CD8-positive, alpha-beta memory T cell (primary cell): ENCODE data around the gene CNFN. TPM values are rescaled to one million over a fixed set of nuclear protein-coding genes. Genes with fewer than 3 reads are reported as not detected.

Experiments used
- CTCF ChIA-PET: fragments of 350-600 bp; sonication (Branson Sonifier 250); formaldehyde crosslinking; loops from one replicate; lab custom pipeline; 2021; ENCODE audit warnings: antibody characterized with exemption; lab: Charles Lee
- POLR2A ChIA-PET: fragments of 350-600 bp; sonication (Branson Sonifier 250); formaldehyde crosslinking; loops from one replicate; lab custom pipeline; 2021; ENCODE audit warnings: antibody characterized with exemption; lab: Charles Lee
- DNase-seq, 5 donors: peaks; one replicate each; pipeline versions ENCODE4 v3.0.0 to v3.0.0-alpha.2; 2020 to 2022; ENCODE audit warnings: mixed read lengths in 1 of 5
- H3K27ac ChIP-seq: one replicate; pipeline ENCODE4 v1.7.0; 2013; ENCODE audit warnings: low read depth, mild to moderate bottlenecking, low read length, moderate library complexity
- H3K27me3 ChIP-seq: 2 replicates; pipeline ENCODE4 v1.7.0; 2013; ENCODE audit warnings: low read length, mild to moderate bottlenecking; ENCODE audit not compliant: insufficient read depth, poor library complexity, severe bottlenecking
- H3K36me3 ChIP-seq: 2 replicates; pipeline ENCODE4 v1.7.0; 2013; ENCODE audit warnings: mild to moderate bottlenecking, low read length, moderate library complexity; ENCODE audit not compliant: insufficient read depth
- H3K4me1 ChIP-seq: 2 replicates; pipeline ENCODE4 v1.7.0; 2013; ENCODE audit warnings: mild to moderate bottlenecking, low read length, moderate library complexity; ENCODE audit not compliant: insufficient read depth
- H3K4me3 ChIP-seq: 2 replicates; pipeline ENCODE4 v1.7.0; 2013; ENCODE audit warnings: mild to moderate bottlenecking, low read length
- H3K9me3 ChIP-seq: 2 replicates; pipeline ENCODE4 v1.7.0; 2013; ENCODE audit warnings: mild to moderate bottlenecking, low read length
- H3K27ac Mint-ChIP-seq, 8 donors: one replicate each; pipeline ENCODE4 v1.8.0; 2020 to 2021; ENCODE audit warnings: mixed read lengths in 8 of 8, mild to moderate bottlenecking in 6 of 8, inconsistent platforms in 3 of 8, moderate library complexity in 3 of 8
- H3K27me3 Mint-ChIP-seq, 2 donors: one replicate each; pipeline ENCODE4 v1.8.0; 2020 to 2021; ENCODE audit warnings: mixed read lengths in 2 of 2, mild to moderate bottlenecking in 1 of 2, moderate library complexity in 1 of 2
- H3K36me3 Mint-ChIP-seq, 3 donors: one replicate each; pipeline ENCODE4 v1.8.0; 2020 to 2021; ENCODE audit warnings: mixed read lengths in 3 of 3, inconsistent platforms in 1 of 3, mild to moderate bottlenecking in 1 of 3
- H3K4me1 Mint-ChIP-seq, 3 donors: one replicate each; pipeline ENCODE4 v1.8.0; 2020 to 2021; ENCODE audit warnings: mixed read lengths in 3 of 3, inconsistent platforms in 1 of 3, mild to moderate bottlenecking in 1 of 3
- H3K4me3 Mint-ChIP-seq, 7 donors: one replicate each; pipeline ENCODE4 v1.8.0; 2020 to 2021; ENCODE audit warnings: mixed read lengths in 7 of 7, mild to moderate bottlenecking in 6 of 7, moderate library complexity in 4 of 7, inconsistent platforms in 2 of 7
- H3K9me3 Mint-ChIP-seq, 5 donors: one replicate each; pipeline ENCODE4 v1.8.0; 2020 to 2022; ENCODE audit warnings: mixed read lengths in 5 of 5, mild to moderate bottlenecking in 3 of 5, moderate library complexity in 2 of 5, inconsistent platforms in 1 of 5
- polyA plus RNA-seq: library from polyadenylated mRNA; unstranded; fragments of 300-500 nt; fragmentation: Illumina TruSeq; gene quantifications from one replicate; pipeline ENCODE4 v1.2.3, GENCODE V29; 2021
- total RNA-seq, 2 experiments: library from RNA; stranded (reverse); gene quantifications; one replicate each; pipeline ENCODE4 v1.2.3, GENCODE V29; 2021

The CNFN gene
- total and polyA plus RNA-seq, 3 experiments from 2014 or later, result not detected

- H3K27me3 Mint-ChIP-seq, result peaks cover 0 to 1% of the 10 kb centered on the region in 2 donors
- Histone ChIP-seq H3K9me3 (no peaks in the 10 kb centered on the region), H3K27me3 (no peaks in the 10 kb centered on the region), H3K36me3 (no peaks in the 10 kb centered on the region), H3K4me3 (no peak overlapping the region), H3K4me1 (peaks cover 17% of the 10 kb centered on the region), H3K27ac (no peak overlapping the region)
- H3K9me3 Mint-ChIP-seq, result no peaks in the 10 kb centered on the region
- POLR2A ChIA-PET, result no interaction called here
- peaks cover 14 to 28% (median 15%) of the 10 kb centered on the region in 3 donors for H3K4me1 Mint-ChIP-seq
- H3K36me3 Mint-ChIP-seq, result peaks cover 0 to 8% (median 0%) of the 10 kb centered on the region in 3 donors
- DNase-seq, result no peak
- H3K27ac Mint-ChIP-seq, result no peak overlapping the region
- H3K4me3 Mint-ChIP-seq, result peak overlapping the region in 1 of 7 donors; percentile 22
- CTCF ChIA-PET, result interaction anchor here (1.2 to 1.3 kb wide), 2 partner anchors 12 to 14 kb away, joined by 4 to 5 read pairs; no protein-coding TSS in a partner anchor
Measured at GRCh38 chr19:42426643-42427042, 36.5 kb upstream of the CNFN start.

GRCh38 chr19:42424712-42425131 is 34.6 kb upstream of the CNFN start:
- Histone ChIP-seq H3K9me3 (no peaks in the 10 kb centered on the region), H3K4me3 (no peak overlapping the region), H3K4me1 (peaks cover 33% of the 10 kb centered on the region), H3K27me3 (no peaks in the 10 kb centered on the region), H3K27ac (no peak overlapping the region), H3K36me3 (no peaks in the 10 kb centered on the region)
- H3K9me3 Mint-ChIP-seq, result no peaks in the 10 kb centered on the region
- ChIA-PET CTCF (interaction anchor here (0.7 to 2.3 kb wide), 4 partner anchors 8 to 16 kb away, joined by 3 to 13 read pairs (median 4); no protein-coding TSS in a partner anchor), POLR2A (no interaction called here)
- DNase-seq, result peak in 1 of 5 donors; percentile 34
- H3K4me1 Mint-ChIP-seq, result peaks cover 30 to 47% (median 33%) of the 10 kb centered on the region in 3 donors
- H3K36me3 Mint-ChIP-seq, result peaks cover 0 to 8% (median 2%) of the 10 kb centered on the region in 3 donors
- peak overlapping the region; percentile 60 to 99 (median 93) for H3K4me3 Mint-ChIP-seq
- no peak overlapping the region for H3K27ac Mint-ChIP-seq
- H3K27me3 Mint-ChIP-seq, result peaks cover 0 to 1% of the 10 kb centered on the region in 2 donors

DNA sequence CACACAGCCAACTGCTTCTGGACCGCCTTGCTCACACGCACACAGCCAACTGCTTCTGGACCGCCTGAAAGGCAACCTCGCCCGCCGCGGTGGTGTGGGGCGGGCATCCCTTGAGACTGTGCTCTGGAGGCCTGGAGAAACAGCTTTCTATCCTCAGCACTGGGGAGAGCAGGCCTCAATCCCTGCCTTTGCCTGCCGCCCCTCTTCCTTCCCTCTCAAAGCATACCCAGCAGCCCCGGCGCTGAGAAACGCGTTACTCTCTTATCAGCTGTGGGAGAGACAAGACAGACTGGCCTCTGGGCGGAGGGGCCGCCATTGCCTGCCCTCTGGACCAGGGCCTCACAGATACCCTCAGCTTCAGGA is 34.2 kb upstream of the CNFN start:
- H3K4me3 ChIP-seq, result peak overlapping the region; percentile 82
- Mint-ChIP-seq H3K4me1 (peaks cover 30 to 47% (median 33%) of the 10 kb centered on the region in 3 donors), H3K36me3 (peaks cover 0 to 8% (median 2%) of the 10 kb centered on the region in 3 donors), H3K4me3 (peak overlapping the region; percentile 88 to 99 (median 97)), H3K27me3 (peaks cover 0 to 1% of the 10 kb centered on the region in 2 donors), H3K9me3 (no peaks in the 10 kb centered on the region), H3K27ac (peak overlapping the region in 2 of 8 donors; percentile 17 to 95)
- peaks cover 33% of the 10 kb centered on the region for H3K4me1 ChIP-seq
- H3K9me3 ChIP-seq, result no peaks in the 10 kb centered on the region
- DNase-seq, result peak in 1 of 5 donors; percentile 46
- POLR2A ChIA-PET, result no interaction called here
- H3K36me3 ChIP-seq, result no peaks in the 10 kb centered on the region
- H3K27me3 ChIP-seq, result no peaks in the 10 kb centered on the region
- CTCF ChIA-PET, result interaction anchor here (0.7 to 2.3 kb wide), 5 partner anchors 9 to 17 kb away, joined by 3 to 13 read pairs (median 4); no protein-coding TSS in a partner anchor
- H3K27ac ChIP-seq, result no peak overlapping the region

DNA sequence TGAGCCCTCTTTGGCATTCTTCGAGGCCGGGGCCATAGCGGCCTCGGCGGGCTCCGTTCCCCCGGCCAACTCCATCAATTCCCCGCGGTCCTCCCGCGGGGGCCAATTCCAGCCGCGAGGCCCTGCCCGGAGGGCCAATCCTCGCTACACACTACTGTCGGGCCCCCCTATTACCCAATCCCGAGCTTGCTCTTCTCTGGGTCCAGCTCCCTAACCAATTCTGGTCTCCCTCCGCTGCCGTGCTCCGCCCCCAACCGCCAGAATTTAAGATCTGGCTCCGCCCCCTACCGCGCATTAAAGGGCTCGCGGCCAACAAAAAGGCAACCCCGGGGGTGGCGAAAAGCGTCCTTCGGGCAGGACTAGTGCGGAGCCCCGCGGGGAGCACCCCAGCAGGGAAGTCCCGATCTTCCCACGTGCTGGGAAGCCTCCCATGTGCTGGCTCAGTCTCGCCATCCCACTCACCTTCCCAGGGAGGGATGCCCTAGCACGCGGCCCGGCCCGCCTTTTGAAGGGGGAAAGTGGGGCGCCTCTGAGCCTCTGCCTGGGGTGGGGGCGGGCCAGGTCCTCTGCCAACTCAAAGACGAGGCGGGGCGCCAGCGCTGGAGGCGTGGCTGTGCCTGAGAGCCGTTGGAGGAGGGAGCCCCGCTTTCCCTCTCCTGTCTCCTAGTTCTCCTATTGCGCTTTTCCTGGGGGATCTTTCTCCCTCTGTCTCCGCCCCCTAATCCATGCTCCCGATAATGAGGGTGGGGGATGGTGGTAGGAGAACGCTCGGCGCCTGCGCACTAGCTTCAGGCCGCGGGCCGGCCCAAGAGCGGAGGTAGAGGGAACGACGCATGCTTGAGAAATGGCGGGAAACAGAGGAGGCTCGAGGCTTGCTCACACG is 33.6 kb upstream of the CNFN start:
- Mint-ChIP-seq H3K27ac (peak overlapping the region; percentile 55 to 96 (median 95)), H3K36me3 (peaks cover 0 to 8% (median 2%) of the 10 kb centered on the region in 3 donors), H3K27me3 (peaks cover 0 to 1% of the 10 kb centered on the region in 2 donors), H3K4me1 (peaks cover 30 to 47% (median 33%) of the 10 kb centered on the region in 3 donors), H3K4me3 (peak overlapping the region; percentile 88 to 99 (median 97)), H3K9me3 (no peaks in the 10 kb centered on the region)
- H3K4me1 ChIP-seq, result peaks cover 33% of the 10 kb centered on the region
- H3K36me3 ChIP-seq, result no peaks in the 10 kb centered on the region
- peak overlapping the region; percentile 82 for H3K4me3 ChIP-seq
- H3K27ac ChIP-seq, result peak overlapping the region; percentile 44
- DNase-seq, result peak; percentile 86 to 94 (median 89)
- no peaks in the 10 kb centered on the region for H3K9me3 ChIP-seq
- ChIA-PET CTCF (interaction anchor here (0.7 to 2.3 kb wide), 8 partner anchors 9 to 291 kb away, joined by 3 to 13 read pairs (median 4); no protein-coding TSS in a partner anchor), POLR2A (interaction anchor here (0.5 to 1.4 kb wide), 6 partner anchors 15 to 464 kb away, joined by 3 to 7 read pairs (median 3); partner anchors contain the start of gene RABAC1)
- H3K27me3 ChIP-seq, result no peaks in the 10 kb centered on the region

DNA sequence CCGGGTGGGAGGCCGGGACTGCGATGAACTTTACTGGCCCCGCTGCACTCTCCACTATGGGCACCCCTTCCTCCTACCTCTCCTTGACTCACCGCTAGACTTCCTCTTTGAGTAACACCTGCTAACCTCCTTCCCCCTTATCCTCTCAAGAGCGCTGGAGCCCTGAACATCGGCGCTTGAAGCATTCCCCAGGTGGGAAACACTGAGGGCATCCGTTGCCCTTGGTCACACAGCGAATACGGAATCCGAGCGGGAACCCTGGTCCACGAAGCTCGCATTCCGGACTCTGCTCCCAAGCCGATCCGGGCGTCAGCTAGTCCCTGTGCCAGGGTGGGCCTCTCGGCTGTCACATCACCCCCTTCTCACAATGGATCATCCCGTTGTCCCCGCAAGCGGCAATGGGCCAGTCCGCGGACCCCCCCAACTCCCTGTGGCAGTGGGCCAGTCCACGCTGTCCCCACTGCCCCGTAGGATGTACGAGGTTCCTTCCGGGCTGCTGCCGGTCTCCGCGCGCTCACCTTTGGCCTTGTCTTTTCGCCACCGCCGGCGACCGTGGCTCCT is 32.9 kb upstream of the CNFN start:
- DNase-seq, result peak; percentile 42 to 77 (median 59)
- peaks cover 0 to 11% (median 2%) of the 10 kb centered on the region in 3 donors for H3K36me3 Mint-ChIP-seq
- H3K9me3 Mint-ChIP-seq, result no peaks in the 10 kb centered on the region
- peak overlapping the region; percentile 44 for H3K27ac ChIP-seq
- ChIA-PET CTCF (interaction anchor here (0.7 to 2.3 kb wide), 8 partner anchors 10 to 290 kb away, joined by 3 to 13 read pairs (median 4); no protein-coding TSS in a partner anchor), POLR2A (interaction anchor here (0.5 to 1.4 kb wide), 6 partner anchors 16 to 464 kb away, joined by 3 to 7 read pairs (median 3); partner anchors contain the start of gene RABAC1)
- H3K27ac Mint-ChIP-seq, result peak overlapping the region; percentile 55 to 96 (median 95)
- peaks cover 0 to 1% of the 10 kb centered on the region in 2 donors for H3K27me3 Mint-ChIP-seq
- H3K4me1 ChIP-seq, result peaks cover 33% of the 10 kb centered on the region
- no peaks in the 10 kb centered on the region for H3K9me3 ChIP-seq
- peak overlapping the region; percentile 88 to 99 (median 97) for H3K4me3 Mint-ChIP-seq
- peaks cover 30 to 47% (median 33%) of the 10 kb centered on the region in 3 donors for H3K4me1 Mint-ChIP-seq
- peak overlapping the region; percentile 82 for H3K4me3 ChIP-seq
- H3K27me3 ChIP-seq, result no peaks in the 10 kb centered on the region
- H3K36me3 ChIP-seq, result no peaks in the 10 kb centered on the region

- Histone ChIP-seq H3K4me3 (peak overlapping the region; percentile 82), H3K27me3 (no peaks in the 10 kb centered on the region), H3K27ac (no peak overlapping the region), H3K4me1 (peaks cover 33% of the 10 kb centered on the region), H3K36me3 (no peaks in the 10 kb centered on the region), H3K9me3 (no peaks in the 10 kb centered on the region)
- ChIA-PET CTCF (interaction anchor here (2.2 to 2.3 kb wide), 2 partner anchors 16 to 28 kb away, joined by 7 to 13 read pairs; no protein-coding TSS in a partner anchor), POLR2A (interaction anchor here (1.4 kb wide), 1 partner anchor 26 kb away, joined by 7 read pairs; no protein-coding TSS in a partner anchor)
- Mint-ChIP-seq H3K4me1 (peaks cover 30 to 47% (median 33%) of the 10 kb centered on the region in 3 donors), H3K36me3 (peaks cover 0 to 11% (median 2%) of the 10 kb centered on the region in 3 donors), H3K4me3 (peak overlapping the region; percentile 88 to 99 (median 97)), H3K9me3 (no peaks in the 10 kb centered on the region), H3K27ac (peak overlapping the region in 7 of 8 donors; percentile 55 to 96 (median 95)), H3K27me3 (peaks cover 0 to 1% of the 10 kb centered on the region in 2 donors)
- peak in 1 of 5 donors; percentile 36 for DNase-seq
Measured at GRCh38 chr19:42422092-42422900, 32.2 kb upstream of the CNFN start.

DNA sequence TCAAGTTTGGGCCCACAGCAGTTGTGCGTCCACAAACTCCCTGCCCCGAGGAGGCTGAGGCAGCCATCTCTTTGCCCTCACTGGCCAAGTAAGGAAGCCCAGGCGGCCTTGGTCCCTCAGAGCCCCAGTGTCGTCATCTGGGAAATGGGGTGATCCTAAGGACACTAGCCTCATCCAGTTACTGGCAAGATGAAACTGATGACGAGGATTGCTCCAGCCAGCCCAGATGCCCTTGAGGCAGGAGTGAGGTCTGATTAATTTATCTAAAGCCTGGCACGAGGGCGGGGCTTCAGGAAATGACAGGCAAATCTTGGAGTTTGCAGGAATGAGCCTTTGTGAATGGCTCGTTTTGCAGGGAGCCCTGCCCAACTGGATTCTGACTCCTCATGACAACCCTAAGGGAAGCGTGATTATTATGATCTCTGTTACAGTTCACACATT is 31.5 kb upstream of the CNFN start:
- Mint-ChIP-seq H3K9me3 (no peaks in the 10 kb centered on the region), H3K4me3 (peak overlapping the region; percentile 88 to 99 (median 97)), H3K27me3 (peaks cover 0 to 1% of the 10 kb centered on the region in 2 donors), H3K36me3 (peaks cover 0 to 11% (median 2%) of the 10 kb centered on the region in 3 donors), H3K27ac (peak overlapping the region in 4 of 8 donors; percentile 21 to 95 (median 58)), H3K4me1 (peaks cover 30 to 47% (median 33%) of the 10 kb centered on the region in 3 donors)
- Histone ChIP-seq H3K9me3 (no peaks in the 10 kb centered on the region), H3K27ac (no peak overlapping the region), H3K27me3 (no peaks in the 10 kb centered on the region), H3K36me3 (no peaks in the 10 kb centered on the region), H3K4me3 (no peak overlapping the region), H3K4me1 (peaks cover 33% of the 10 kb centered on the region)
- CTCF ChIA-PET, result interaction anchor here (1.0 to 3.1 kb wide), 3 partner anchors 12 to 28 kb away, joined by 5 to 27 read pairs (median 7); no protein-coding TSS in a partner anchor
- POLR2A ChIA-PET, result no interaction called here
- peak in 1 of 5 donors; percentile 42 for DNase-seq
